ENCODE data around the gene SUN1.

Gene SUN1

DNA sequence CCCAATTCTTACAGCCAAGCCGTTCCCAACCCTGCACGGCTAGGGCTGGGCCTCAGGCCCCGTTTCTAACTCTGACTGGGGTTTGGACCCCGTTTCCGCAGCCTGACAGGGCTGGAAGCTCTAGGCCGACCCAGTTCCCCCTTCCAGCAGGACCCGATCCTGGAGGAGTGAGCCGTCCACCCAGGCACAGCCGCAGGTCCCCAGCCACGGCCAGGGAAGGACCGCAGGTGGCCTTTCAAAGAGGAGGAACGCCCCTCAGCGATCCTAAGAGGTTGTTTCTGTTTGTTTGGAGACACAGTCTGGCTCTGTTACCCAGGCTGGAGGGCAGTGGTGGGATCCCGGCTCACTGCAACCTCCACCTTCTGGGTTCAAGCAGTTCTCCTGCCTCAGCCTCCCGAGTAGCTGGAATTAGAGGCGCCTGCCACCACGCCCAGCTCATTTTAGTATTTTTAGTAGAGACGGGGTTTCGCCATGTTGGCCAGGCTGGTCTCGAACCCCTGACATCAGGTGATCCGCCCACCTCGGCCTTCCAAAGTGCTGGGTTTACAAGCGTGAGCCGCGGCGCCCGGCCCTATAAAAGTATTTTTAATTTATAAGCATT, 43.3 kb downstream of the SUN1 start:
- Histone ChIP-seq H3K9me3 (ENCODE audit: control insufficient read depth, insufficient read depth, low read depth, low read length) (no peaks in the 10 kb centered on the region), H3K4me3 (ENCODE audit: low read depth, low read length) (peak overlapping the region; percentile 10; the same call in 1 of the 2 replicates), H3K4me1 (ENCODE audit: control insufficient read depth, insufficient read depth, low read length) (no peaks in the 10 kb centered on the region), H3K36me3 (ENCODE audit: control insufficient read depth in 2 of 2, insufficient read depth in 1 of 2, low read length in 2 of 2) (peaks cover 4 to 39% of the 10 kb centered on the region in 2 experiments; a peak in 2 of 3 replicates), H3K27ac (ENCODE audit: extremely low read depth, low read depth, low read length) (no peak overlapping the region)
- CTCF ChIA-PET, result interaction anchor here (0.6 to 1.4 kb wide), 6 partner anchors 16 to 544 kb away, joined by 3 to 5 read pairs (median 4); no protein-coding TSS in a partner anchor
- TF ChIP-seq SP7 (tag by site-specific recombination; IDR thresholded peaks at IDR 0.05) (peak; percentile 44; the same call in 1 of the 2 replicates), ZFHX2 (tag by site-specific recombination; conservative IDR thresholded peaks at IDR 0.05) (peak; percentile 74), ZNF23 (tag by site-specific recombination; IDR thresholded peaks at IDR 0.05; ENCODE audit: borderline replicate concordance) (no peak), ZEB2 (tag by site-specific recombination; IDR thresholded peaks at IDR 0.05) (0 out of 2 replicates have a peak, but pooled peaks have one; percentile 23), FEZF1 (tag by site-specific recombination; IDR thresholded peaks at IDR 0.05) (no peak), ZNF335 (tag by site-specific recombination; conservative IDR thresholded peaks at IDR 0.05) (peak; percentile 70), KLF1 (tag by site-specific recombination; IDR thresholded peaks at IDR 0.05) (0 out of 2 replicates have a peak, but pooled peaks have one; percentile 13), ZNF2 (tag by site-specific recombination; IDR thresholded peaks at IDR 0.05) (peak; percentile 44; the same call in 1 of the 2 replicates), KLF16 (tag by site-specific recombination; IDR thresholded peaks at IDR 0.05) (peak; percentile 63; the same call in 1 of the 2 replicates), YY1 (tag by site-specific recombination; IDR thresholded peaks at IDR 0.05) (0 out of 2 replicates have a peak, but pooled peaks have one; percentile 42), KLF8 (tag by site-specific recombination; IDR thresholded peaks at IDR 0.05) (0 out of 2 replicates have a peak, but pooled peaks have one; percentile 23), ZBTB20 (tag by site-specific recombination; IDR thresholded peaks at IDR 0.05) (no peak), ZNF529 (tag by site-specific recombination; IDR thresholded peaks at IDR 0.05; ENCODE audit: insufficient replicate concordance) (no peak), SCRT1 (tag by site-specific recombination; IDR thresholded peaks at IDR 0.05; ENCODE audit: borderline replicate concordance) (peak; percentile 70; the same call in 1 of the 2 replicates), EGR2 (tag by site-specific recombination; IDR thresholded peaks at IDR 0.05; ENCODE audit: low read depth) (no peak)
- TF ChIP-seq, protein P1, sequence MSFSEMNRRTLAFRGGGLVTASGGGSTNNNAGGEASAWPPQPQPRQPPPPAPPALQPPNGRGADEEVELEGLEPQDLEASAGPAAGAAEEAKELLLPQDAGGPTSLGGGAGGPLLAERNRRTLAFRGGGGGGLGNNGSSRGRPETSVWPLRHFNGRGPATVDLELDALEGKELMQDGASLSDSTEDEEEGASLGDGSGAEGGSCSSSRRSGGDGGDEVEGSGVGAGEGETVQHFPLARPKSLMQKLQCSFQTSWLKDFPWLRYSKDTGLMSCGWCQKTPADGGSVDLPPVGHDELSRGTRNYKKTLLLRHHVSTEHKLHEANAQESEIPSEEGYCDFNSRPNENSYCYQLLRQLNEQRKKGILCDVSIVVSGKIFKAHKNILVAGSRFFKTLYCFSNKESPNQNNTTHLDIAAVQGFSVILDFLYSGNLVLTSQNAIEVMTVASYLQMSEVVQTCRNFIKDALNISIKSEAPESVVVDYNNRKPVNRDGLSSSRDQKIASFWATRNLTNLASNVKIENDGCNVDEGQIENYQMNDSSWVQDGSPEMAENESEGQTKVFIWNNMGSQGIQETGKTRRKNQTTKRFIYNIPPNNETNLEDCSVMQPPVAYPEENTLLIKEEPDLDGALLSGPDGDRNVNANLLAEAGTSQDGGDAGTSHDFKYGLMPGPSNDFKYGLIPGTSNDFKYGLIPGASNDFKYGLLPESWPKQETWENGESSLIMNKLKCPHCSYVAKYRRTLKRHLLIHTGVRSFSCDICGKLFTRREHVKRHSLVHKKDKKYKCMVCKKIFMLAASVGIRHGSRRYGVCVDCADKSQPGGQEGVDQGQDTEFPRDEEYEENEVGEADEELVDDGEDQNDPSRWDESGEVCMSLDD (tag by site-specific recombination; IDR thresholded peaks at IDR 0.05), result no peak
- TF ChIP-seq, protein P2, sequence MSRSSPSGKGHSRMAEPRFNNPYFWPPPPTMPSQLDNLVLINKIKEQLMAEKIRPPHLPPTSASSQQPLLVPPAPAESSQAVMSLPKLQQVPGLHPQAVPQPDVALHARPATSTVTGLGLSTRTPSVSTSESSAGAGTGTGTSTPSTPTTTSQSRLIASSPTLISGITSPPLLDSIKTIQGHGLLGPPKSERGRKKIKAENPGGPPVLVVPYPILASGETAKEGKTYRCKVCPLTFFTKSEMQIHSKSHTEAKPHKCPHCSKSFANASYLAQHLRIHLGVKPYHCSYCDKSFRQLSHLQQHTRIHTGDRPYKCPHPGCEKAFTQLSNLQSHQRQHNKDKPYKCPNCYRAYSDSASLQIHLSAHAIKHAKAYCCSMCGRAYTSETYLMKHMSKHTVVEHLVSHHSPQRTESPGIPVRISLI (tag by site-specific recombination; IDR thresholded peaks at IDR 0.05), result no peak
- TF ChIP-seq, protein P3, sequence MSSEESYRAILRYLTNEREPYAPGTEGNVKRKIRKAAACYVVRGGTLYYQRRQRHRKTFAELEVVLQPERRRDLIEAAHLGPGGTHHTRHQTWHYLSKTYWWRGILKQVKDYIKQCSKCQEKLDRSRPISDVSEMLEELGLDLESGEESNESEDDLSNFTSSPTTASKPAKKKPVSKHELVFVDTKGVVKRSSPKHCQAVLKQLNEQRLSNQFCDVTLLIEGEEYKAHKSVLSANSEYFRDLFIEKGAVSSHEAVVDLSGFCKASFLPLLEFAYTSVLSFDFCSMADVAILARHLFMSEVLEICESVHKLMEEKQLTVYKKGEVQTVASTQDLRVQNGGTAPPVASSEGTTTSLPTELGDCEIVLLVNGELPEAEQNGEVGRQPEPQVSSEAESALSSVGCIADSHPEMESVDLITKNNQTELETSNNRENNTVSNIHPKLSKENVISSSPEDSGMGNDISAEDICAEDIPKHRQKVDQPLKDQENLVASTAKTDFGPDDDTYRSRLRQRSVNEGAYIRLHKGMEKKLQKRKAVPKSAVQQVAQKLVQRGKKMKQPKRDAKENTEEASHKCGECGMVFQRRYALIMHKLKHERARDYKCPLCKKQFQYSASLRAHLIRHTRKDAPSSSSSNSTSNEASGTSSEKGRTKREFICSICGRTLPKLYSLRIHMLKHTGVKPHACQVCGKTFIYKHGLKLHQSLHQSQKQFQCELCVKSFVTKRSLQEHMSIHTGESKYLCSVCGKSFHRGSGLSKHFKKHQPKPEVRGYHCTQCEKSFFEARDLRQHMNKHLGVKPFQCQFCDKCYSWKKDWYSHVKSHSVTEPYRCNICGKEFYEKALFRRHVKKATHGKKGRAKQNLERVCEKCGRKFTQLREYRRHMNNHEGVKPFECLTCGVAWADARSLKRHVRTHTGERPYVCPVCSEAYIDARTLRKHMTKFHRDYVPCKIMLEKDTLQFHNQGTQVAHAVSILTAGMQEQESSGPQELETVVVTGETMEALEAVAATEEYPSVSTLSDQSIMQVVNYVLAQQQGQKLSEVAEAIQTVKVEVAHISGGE (tag by site-specific recombination; conservative IDR thresholded peaks at IDR 0.05; ENCODE audit: low read depth), result 0 out of 2 replicates have a peak, but pooled peaks have one; percentile 18
- POLR2A ChIA-PET, result no interaction called here

Data from HEK293 (cell line).